Gastroesophageal sphincter (tissue), 4 donors: Measurements from ENCODE around the gene KDM5B. TPM values are rescaled to one million over a fixed set of nuclear protein-coding genes. Genes with fewer than 3 reads are reported as not detected.

Experiments used
- ATAC-seq: fragments of 150-250 bp; one replicate; pipeline ENCODE4 v1.9.1; 2016; ENCODE audit warnings: mild to moderate bottlenecking, moderate library complexity
- H3K27ac ChIP-seq, 4 donors: fragments of 200-600 bp; sonication (generic) in 3 of 4; 1 replicate in 3 of 4; 2 replicates in 1 of 4; pipeline ENCODE4 v1.5.1; 2016 to 2019
- H3K27me3 ChIP-seq: fragments of 200-600 bp; sonication (generic); one replicate; pipeline ENCODE4 v1.5.1; 2019
- H3K36me3 ChIP-seq, 2 donors: fragments of 200-600 bp; sonication (generic); one replicate each; pipeline ENCODE4 v1.5.1; 2019; ENCODE audit warnings: control low read depth in 1 of 2
- H3K4me1 ChIP-seq, 3 donors: fragments of 200-600 bp; sonication (generic); 1 replicate in 2 of 3; 2 replicates in 1 of 3; pipeline ENCODE4 v1.5.1; 2016 to 2019; ENCODE audit warnings: control low read depth in 2 of 3
- H3K4me3 ChIP-seq, 2 donors: fragments of 200-600 bp; sonication (generic); one replicate each; pipeline ENCODE4 v1.5.1; 2019; ENCODE audit warnings: mild to moderate bottlenecking in 1 of 2, moderate library complexity in 1 of 2
- H3K9me3 ChIP-seq, 3 donors: fragments of 200-600 bp; sonication (generic); one replicate each; pipeline ENCODE4 v1.5.1; 2017 to 2019; ENCODE audit warnings: control low read depth in 2 of 3
- EP300 ChIP-seq: sonication (generic); formaldehyde crosslinking; IDR thresholded peaks from one replicate; pipeline ENCODE4 v1.6.1; 2017; ENCODE audit warnings: antibody characterized with exemption, mild to moderate bottlenecking
- POLR2A ChIP-seq, 2 donors: fragments of 450-650 bp; IDR thresholded peaks; one replicate each; pipeline ENCODE4 v1.6.1; 2017; ENCODE audit warnings: antibody characterized with exemption in 2 of 2, mild to moderate bottlenecking in 2 of 2, moderate library complexity in 1 of 2
- POLR2AphosphoS5 ChIP-seq: sonication (generic); formaldehyde crosslinking; IDR thresholded peaks from one replicate; pipeline ENCODE4 v1.6.1; 2017; ENCODE audit warnings: antibody characterized with exemption
- WGBS, 2 donors: methylation state at CpG; one replicate each; pipeline ENCODE4 v1.1.5; 2018; ENCODE audit warnings: low coverage in 1 of 2; 5-methylcytosine and 5-hydroxymethylcytosine counted together
- total RNA-seq, 4 donors: library from RNA; depleted of rRNA; stranded (reverse); fragments of >200 nt; gene quantifications; one replicate each; pipeline ENCODE4 v1.1.0, GENCODE V29; 2016
- TF ChIP-seq, protein P1 (sequence below), 4 experiments: fragments of 200-600 bp in 2 of 4; fragments of 450-650 bp in 2 of 4; sonication (generic) in 1 of 4; IDR thresholded peaks; one replicate each; pipeline ENCODE4 v1.5.1; 2017 to 2019; ENCODE audit warnings: antibody characterized with exemption in 4 of 4, mild to moderate bottlenecking in 2 of 4, moderate library complexity in 2 of 4

Gene KDM5B
- total RNA-seq, 4 donors from 2014 or later = 29.2 to 41.4 (median 34.8) TPM

DNA sequence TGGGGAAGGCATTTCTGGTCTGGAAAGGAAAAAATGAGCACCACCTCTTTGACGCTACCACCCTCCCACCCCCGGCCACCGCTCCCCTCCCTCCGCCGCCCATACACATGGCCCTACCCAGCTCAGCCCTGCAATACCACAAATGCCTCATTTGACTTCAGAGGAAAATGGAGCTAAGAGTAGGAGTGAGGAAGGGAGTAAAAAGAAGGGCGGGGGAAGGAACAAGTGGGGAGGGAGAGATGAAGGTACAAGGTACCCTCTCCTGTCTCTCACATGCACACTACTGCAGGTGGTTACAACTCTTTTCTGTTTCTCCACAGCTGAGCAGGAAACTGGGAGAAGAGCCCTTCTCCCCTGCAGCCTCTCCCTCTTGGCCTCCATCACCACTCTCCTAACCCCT lies 105.0 kb downstream of the KDM5B start:
- 100% methylated on average over 1 of the region's 6 CpGs; no CpG with 5 or more reads in 1 of the 2 donors for WGBS, 2 donors
- Histone ChIP-seq H3K27ac (no peak overlapping the region), H3K4me1 (no peaks in the 10 kb centered on the region), H3K27me3 (peaks cover 76% of the 10 kb centered on the region), H3K9me3 (no peaks in the 10 kb centered on the region), H3K36me3 (no peaks in the 10 kb centered on the region), H3K4me3 (no peak overlapping the region)
- TF ChIP-seq, protein P1, sequence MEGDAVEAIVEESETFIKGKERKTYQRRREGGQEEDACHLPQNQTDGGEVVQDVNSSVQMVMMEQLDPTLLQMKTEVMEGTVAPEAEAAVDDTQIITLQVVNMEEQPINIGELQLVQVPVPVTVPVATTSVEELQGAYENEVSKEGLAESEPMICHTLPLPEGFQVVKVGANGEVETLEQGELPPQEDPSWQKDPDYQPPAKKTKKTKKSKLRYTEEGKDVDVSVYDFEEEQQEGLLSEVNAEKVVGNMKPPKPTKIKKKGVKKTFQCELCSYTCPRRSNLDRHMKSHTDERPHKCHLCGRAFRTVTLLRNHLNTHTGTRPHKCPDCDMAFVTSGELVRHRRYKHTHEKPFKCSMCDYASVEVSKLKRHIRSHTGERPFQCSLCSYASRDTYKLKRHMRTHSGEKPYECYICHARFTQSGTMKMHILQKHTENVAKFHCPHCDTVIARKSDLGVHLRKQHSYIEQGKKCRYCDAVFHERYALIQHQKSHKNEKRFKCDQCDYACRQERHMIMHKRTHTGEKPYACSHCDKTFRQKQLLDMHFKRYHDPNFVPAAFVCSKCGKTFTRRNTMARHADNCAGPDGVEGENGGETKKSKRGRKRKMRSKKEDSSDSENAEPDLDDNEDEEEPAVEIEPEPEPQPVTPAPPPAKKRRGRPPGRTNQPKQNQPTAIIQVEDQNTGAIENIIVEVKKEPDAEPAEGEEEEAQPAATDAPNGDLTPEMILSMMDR (IDR thresholded peaks at IDR 0.05) = no peak
- TF ChIP-seq EP300 (no peak), POLR2A (IDR thresholded peaks at IDR 0.05) (no peak), POLR2AphosphoS5 (no peak)
- no peak for ATAC-seq

DNA sequence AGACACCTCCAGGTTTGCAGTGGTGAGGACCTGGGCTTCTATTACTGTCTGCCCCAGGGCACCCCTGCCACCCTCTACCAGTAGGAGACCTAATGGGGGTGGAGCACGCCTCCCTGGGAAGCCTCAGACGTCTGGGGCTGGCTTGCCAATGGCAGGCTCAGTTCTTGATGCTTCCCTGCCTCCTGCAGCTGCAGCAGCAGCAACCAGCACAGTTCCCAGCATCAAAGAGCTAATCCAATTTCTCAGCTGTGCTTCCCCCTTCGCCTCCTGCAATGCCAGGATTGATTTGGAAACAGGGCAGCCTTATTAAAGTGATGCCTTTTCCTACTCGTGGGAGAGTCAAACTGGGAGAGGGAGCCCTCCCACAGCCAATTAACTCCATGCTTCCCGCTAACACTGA lies 106.1 kb downstream of the KDM5B start:
- Histone ChIP-seq H3K27ac (no peak overlapping the region), H3K9me3 (no peaks in the 10 kb centered on the region), H3K4me1 (no peaks in the 10 kb centered on the region), H3K27me3 (peaks cover 76% of the 10 kb centered on the region), H3K36me3 (no peaks in the 10 kb centered on the region), H3K4me3 (no peak overlapping the region)
- TF ChIP-seq POLR2A (IDR thresholded peaks at IDR 0.05) (no peak), EP300 (no peak), POLR2AphosphoS5 (no peak)
- TF ChIP-seq, protein P1 (IDR thresholded peaks at IDR 0.05) = no peak
- 49% methylated on average over 3 of the region's 5 CpGs; no CpG with 5 or more reads in 1 of the 2 donors for WGBS, 2 donors
- ATAC-seq = no peak

DNA sequence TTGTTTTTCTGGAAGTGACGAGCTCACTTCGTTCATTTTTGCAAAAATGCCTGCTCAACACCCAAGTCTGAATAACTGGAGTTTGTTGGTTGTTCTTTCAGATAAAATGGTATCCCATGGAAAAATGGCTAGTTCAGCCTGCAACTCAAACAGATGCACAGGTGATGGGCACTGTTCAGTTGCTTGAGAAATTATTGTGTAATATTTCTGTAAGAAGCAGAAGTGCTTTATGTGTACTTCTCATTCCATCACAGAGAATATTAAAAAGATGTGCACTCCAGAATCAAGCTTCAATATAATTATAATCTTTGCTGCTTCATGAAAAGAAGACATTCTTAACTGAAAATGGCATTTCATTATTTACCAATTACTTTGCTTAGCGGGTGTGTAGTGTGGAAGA lies 107.0 kb downstream of the KDM5B start:
- WGBS, 2 donors = 83 to 85% methylated on average over 3 of the region's 3 CpGs

DNA sequence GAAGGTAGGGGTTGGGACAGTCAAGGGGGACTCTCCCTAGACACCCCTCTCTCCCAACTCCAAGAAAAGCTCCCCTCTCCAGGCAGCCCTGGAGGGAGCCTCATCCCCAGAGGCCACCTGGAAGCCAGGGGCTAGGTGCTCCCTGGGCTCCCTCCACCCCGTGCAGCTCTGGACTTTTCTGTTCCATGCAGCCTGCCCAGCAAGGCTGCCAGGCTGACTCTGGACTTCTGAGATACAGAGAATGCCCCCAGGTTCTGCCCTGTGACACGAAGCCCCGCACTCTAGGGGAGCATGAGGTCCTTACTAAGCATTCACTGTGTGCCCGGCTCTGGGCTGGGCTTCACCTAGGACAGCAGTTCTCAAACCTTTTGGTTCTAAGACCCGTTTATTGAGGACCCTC lies 108.2 kb downstream of the KDM5B start:
- TF ChIP-seq, protein P1 (IDR thresholded peaks at IDR 0.05) = no peak
- TF ChIP-seq EP300 (no peak), POLR2AphosphoS5 (no peak), POLR2A (IDR thresholded peaks at IDR 0.05) (no peak)
- H3K4me1 ChIP-seq = no peaks in the 10 kb centered on the region
- H3K4me3 ChIP-seq = no peak overlapping the region
- 55% methylated on average over 4 of the region's 5 CpGs; no CpG with 5 or more reads in 1 of the 2 donors for WGBS, 2 donors
- no peaks in the 10 kb centered on the region for H3K9me3 ChIP-seq
- H3K27me3 ChIP-seq = peaks cover 74% of the 10 kb centered on the region
- no peak overlapping the region for H3K27ac ChIP-seq
- ATAC-seq = no peak
- H3K36me3 ChIP-seq = no peaks in the 10 kb centered on the region

More for the DNA sequence above, 107.0 kb downstream of the KDM5B start:
- H3K9me3 ChIP-seq = no peaks in the 10 kb centered on the region
- H3K4me3 ChIP-seq = no peak overlapping the region
- ATAC-seq = no peak
- H3K27ac ChIP-seq = no peak overlapping the region
- no peaks in the 10 kb centered on the region for H3K4me1 ChIP-seq
- H3K36me3 ChIP-seq = no peaks in the 10 kb centered on the region
- TF ChIP-seq POLR2AphosphoS5 (no peak), POLR2A (IDR thresholded peaks at IDR 0.05) (no peak), EP300 (no peak)
- TF ChIP-seq, protein P1 (IDR thresholded peaks at IDR 0.05) = no peak
- peaks cover 76% of the 10 kb centered on the region for H3K27me3 ChIP-seq

DNA sequence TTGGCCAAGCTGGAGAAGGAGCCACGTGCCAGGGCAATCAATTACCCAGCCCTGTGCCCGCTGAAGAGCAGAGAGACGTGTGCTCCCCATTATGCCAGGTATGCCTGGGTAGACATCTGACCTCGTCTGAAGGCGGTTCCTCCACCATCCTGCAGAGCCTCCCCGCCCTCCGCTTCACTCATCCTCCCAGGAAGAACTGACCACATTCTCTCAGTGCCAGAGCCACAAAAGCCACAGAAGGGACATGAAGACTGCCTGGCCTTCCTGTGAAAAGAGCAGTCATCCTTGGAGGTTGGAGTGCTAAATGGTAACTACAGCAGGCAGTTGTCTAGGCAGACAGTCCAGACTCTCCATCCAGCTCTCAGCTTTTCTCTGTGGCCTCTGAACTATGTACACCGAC lies 109.9 kb downstream of the KDM5B start:
- no peak for ATAC-seq
- WGBS, 2 donors = 60 to 100% methylated on average over 1 of the region's 8 CpGs
- Histone ChIP-seq H3K4me1 (no peaks in the 10 kb centered on the region), H3K4me3 (no peak overlapping the region), H3K27ac (no peak overlapping the region), H3K27me3 (peaks cover 74% of the 10 kb centered on the region), H3K9me3 (no peaks in the 10 kb centered on the region), H3K36me3 (no peaks in the 10 kb centered on the region)
- TF ChIP-seq, protein P1 (IDR thresholded peaks at IDR 0.05) = no peak
- no peak for TF ChIP-seq POLR2A (IDR thresholded peaks at IDR 0.05)
- no peak for TF ChIP-seq POLR2AphosphoS5
- TF ChIP-seq EP300 = no peak
